GM19351 (cell line): ENCODE data around the gene ZAP70.

Experiments
- ATAC-seq: cut with Tn5 transposase; IDR thresholded peaks from one replicate; pipeline ENCODE4 v1.9.1; 2021; ENCODE audit warnings: mild to moderate bottlenecking, moderate library complexity; ENCODE audit not compliant: unreplicated experiment

Gene ZAP70

GRCh38 chr2:97747716-97748115, 34.3 kb downstream of the ZAP70 start:
- ATAC-seq: no peak

GRCh38 chr2:97749581-97749980, 36.2 kb downstream of the ZAP70 start:
- ATAC-seq: no peak

- ATAC-seq: no peak
These were observed 36.6 kb downstream of the ZAP70 start for GRCh38 chr2:97750017-97750416.

DNA sequence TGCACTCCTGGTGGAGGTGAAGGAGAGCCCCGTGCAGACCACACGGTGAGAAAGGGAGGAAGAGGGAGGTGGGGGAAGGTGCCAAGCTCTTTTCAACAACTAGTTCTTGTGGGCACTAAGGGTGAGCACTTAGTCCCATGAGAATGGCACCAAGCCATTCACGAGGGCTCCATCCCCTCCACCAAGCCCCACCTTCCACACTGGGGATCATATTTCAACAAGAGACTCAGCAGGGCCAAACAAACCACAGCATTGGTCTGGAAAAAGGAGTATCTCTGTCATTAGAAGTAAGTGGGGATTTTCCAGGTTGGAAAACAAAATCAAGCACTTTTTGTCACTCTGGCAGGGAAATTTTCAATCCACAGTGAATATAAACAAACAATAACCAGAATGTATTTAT, 38.4 kb downstream of the ZAP70 start:
- no peak for ATAC-seq

- ATAC-seq: no peak
These were observed 39.3 kb downstream of the ZAP70 start for GRCh38 chr2:97752342-97753334.

GRCh38 chr2:97754690-97755346, 41.4 kb downstream of the ZAP70 start:
- ATAC-seq: no peak

- ATAC-seq: no peak
These were observed 42.1 kb downstream of the ZAP70 start for GRCh38 chr2:97755491-97755890.

- no peak for ATAC-seq
These were observed 43.7 kb downstream of the ZAP70 start for GRCh38 chr2:97757062-97757461.

DNA sequence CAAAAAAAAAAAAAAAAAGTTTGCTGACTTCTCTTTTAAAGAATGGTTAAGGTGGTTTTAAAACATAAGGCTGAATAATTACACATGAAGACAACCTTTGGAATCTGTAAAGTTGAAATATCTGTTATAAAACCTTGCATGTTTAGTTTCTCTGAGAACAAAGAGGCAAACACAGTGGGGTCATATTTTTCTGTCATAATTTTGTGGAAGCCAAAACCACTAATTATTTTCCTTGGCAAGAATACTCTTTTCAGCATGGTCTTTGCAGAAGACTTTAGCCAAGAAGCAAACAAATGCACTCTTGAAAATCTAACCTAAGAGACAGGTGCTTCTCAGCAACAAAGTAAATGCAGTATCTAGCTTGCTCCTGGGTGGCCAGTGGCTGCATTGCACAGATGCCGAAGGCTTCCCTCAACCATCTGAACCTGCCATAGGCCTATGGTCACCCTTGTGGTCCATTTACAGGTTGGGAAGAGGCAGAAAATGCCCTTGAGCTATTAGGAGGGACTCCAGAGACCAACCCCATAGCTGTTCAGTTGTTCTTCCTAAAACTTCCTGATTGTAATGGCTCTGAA, 44.8 kb downstream of the ZAP70 start:
- no peak for ATAC-seq

DNA sequence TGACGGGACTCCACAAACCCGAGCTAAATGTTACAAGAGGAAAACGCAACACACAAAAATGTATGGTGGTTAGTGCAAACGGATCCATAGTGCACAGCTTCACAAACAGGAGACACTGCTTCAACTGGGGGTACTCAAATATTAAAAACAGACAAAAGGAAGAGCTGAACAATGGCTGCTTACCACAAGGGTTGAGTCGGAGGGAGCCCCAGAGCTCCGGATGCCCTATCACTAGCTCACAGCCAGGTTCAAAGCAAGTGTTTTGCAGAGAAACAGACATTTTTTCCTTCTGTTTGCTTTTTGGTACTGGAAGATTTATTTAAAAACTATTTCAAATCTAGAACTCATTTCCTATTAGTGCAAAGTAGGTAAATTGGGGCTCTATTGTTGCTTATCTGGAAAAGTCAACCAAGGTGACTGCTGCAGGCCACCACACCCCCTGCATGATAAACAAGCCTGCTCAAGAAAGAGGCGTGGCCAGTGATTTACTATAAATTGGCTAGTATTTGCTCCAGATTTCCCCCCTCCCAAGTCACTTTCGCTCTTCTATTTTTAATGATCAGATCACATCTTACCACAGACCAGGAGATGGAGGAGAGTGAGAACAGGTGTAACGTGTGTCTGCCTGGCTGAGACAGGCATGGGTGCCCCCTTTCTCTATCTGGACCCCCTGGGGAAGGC, 46.5 kb downstream of the ZAP70 start:
- no peak for ATAC-seq

DNA sequence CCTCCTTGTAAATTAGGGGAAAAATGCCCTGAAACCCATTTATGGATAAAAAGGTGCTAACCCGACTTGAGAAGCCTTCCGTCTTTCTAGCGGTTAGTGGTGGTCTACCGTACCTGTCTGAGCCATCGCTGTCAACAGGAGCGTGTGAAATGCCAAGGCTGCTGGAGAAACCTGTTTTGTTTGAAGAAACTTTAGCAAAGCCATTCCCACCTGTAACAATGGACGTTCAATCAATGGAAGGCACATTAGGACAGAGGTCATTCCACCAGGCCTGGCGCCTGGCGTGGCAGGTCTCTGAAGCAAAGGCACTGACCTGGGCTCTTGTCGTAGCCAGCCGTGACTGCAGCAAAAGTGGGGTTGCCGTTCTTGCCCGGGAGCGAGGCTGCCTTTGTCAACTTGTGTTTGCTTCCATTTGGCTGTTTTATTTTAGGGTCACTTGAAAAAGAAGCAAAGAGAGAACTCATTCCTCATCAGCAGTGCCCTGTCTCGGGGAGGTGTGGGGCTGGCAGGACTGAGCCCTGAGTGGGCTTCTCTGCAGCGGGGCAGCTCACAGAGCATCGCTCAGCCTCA, 47.2 kb downstream of the ZAP70 start:
- no peak for ATAC-seq

- no peak for ATAC-seq
These were observed 47.8 kb downstream of the ZAP70 start for GRCh38 chr2:97761192-97761591.

DNA sequence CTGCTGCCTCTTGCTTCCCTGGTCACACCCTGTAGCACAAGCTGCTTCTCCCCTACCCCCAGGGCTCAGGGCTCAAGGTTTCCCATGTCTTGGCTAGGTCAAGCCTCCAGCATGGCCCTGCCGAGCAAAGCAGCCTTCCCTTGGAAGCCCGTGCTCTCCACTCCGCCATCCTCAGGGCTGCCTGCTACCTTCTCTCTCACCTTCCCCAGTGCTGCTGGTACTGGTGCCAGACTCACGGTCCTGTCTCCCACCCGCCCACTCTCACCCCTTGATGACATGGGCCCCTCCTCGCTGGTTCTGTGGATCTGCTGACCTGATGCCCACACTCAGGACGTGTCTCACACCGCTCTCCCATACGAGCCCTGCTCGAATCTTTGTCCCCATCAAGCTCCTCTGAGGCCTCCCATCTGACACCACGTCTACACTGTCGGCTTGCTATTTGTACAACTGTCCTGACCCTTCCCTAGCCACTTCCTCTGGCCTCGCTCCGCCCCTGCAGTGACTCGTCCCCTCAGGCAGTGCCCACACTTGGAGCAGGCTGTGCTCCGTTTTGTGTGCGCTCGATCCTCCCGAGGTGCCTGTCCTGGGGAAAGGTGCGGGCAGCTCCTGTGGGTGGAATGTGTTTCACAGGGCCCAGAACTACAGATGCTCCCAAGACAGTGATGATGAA, 49.9 kb downstream of the ZAP70 start:
- no peak for ATAC-seq

DNA sequence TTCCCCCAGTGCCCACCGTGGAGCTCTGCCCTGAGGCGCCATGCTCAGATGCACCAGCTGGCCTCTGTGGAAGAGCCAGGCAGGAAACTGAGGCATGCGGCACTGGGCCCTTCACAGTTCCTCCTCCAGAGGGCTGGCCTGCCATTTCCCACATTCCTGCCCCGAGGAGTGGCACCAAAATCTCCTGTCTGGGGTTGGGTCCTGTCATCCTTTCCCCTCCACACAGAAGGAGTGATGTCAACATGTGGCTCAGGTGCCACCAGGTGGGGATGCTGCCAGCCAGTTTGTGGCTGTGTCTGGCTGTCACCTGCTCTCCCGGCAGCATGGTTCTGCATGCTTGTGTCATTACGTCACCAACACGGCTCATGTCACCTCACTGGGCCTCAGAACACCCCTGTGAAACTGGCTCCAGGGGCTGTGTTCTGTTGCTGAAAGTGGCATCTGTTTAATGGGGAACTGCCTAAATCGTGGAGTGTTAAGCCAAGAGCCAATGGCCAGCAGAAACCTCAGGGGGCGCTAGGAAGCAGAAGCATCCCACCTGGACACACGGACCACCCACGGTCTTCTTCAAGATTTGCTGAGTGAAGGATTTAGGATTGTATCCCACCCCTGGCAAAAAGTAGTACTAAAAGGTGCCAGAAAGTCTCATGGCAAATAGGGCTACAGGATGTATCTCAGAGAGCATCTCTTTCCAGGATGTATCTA, 51.3 kb downstream of the ZAP70 start:
- ATAC-seq: no peak

DNA sequence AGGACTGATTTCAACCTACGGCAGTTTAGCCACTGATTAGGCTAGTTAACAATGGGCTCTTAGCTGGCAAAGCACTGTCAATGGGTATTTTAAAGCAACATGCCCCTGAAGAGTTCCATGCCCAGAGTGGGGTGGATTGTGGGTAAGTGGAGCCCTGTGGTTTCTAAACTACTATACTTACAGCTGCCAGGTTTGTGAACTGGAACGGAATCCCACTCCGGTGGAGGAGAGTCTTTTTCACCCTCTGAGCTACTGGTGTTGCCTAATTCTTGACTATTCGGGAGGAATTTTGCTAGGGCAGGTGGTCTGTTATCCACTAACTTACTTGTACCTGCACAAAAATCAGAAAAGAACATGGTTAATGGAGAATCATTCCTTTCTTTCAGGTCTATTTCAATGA, 52.6 kb downstream of the ZAP70 start:
- no peak for ATAC-seq

GRCh38 chr2:97766567-97766966, 53.2 kb downstream of the ZAP70 start:
- ATAC-seq: no peak

DNA sequence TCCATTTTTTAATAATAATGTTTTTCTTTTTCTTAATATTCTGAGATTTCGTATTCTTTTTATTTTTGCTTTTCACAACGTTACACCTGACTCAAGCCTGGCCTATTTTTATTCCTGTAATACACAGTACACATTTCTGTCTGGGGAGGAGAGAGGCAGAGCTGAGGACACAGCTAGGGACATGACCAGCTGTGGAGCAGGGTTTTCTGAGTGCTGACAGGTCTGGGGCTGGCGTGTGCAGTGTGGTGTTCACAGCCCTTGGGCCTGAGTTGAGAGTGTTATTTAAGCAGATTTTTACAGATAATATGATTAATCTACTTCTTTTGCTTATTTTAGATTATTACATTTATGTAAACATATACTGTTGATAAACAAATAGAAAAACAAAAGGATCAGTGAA, 55.9 kb downstream of the ZAP70 start:
- ATAC-seq: no peak

DNA sequence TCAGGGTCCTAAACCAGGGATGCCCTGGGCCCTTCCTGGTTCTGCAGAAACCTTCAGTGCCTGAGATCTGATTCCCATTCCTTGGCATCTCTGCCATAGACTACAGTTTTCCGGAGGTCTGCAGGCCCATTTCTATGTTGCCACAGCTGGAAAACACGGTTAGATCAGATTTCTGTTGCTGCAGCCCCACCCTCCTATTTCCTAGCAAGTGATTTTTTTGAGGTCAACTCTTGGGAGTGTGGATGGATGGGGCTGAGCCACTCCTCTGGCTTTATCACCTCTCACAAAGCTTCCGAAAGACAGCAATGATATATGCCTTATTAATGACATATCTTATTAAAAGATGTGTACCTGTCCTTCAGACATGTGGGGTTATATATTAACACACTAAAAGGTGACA, 56.3 kb downstream of the ZAP70 start:
- no peak for ATAC-seq

DNA sequence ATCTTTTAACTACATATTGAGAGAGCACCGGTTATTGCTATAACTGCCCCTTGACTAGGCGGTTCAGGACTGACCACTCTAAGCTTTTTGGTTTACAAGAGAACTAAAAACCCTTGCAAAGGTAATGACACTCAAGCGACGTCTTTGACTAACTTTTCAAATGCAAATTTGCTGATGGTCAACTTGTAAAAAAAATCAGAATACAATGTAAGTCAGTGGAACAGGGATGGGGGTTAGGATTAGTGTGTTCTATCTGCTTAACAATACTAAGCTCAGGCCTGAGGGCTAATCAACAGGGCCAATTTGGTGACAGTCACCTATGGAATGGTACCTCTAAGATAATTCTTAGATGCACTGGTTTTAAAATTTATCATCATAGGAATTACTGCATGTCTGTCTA, 57.1 kb downstream of the ZAP70 start:
- ATAC-seq: no peak

DNA sequence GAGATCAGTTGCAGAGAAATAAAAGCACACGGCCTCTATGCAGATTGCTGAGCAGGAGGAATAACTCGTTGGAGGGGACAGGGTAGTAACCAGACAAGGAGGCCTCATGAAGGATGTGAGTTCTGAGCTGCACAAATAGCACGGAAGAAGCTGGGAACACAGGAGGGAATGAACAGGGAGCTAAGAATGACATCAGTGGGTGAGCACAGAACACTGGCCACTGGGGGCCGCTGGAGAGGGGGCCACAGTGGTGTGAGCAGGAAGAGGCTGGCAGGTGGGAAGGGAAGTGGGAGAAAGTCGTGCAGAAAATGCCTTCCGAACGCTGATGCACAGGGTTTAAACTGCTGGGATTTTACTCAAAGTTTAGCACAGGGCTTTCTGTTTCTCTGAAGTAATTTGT, 61.0 kb downstream of the ZAP70 start:
- no peak for ATAC-seq
